Brain microvascular endothelial cell (primary cell): ENCODE measurements around the gene CD2BP2.

Experiments used
- DNase-seq: peaks from one replicate; pipeline ENCODE4 v3.0.0-alpha.2; 2020
- H3K27ac ChIP-seq: fragments of 250-450 bp; sonication (Bioruptor Pico); 2 replicates; pipeline ENCODE4 v1.5.1; 2020; ENCODE audit warnings: mild to moderate bottlenecking, moderate library complexity
- H3K27me3 ChIP-seq: fragments of 250-450 bp; sonication (Bioruptor Pico); replicated peaks from 2 replicates; pipeline ENCODE4 v1.5.1; 2020; ENCODE audit warnings: mild to moderate bottlenecking
- H3K36me3 ChIP-seq: fragments of 250-450 bp; sonication (Bioruptor Pico); replicated peaks from 2 replicates; pipeline ENCODE4 v1.5.1; 2020; ENCODE audit warnings: mild to moderate bottlenecking
- H3K4me3 ChIP-seq: 2 replicates; pipeline ENCODE4 v1.5.1; 2011; ENCODE audit warnings: low read depth, mild to moderate bottlenecking, control low read depth, low read length, moderate library complexity
- in situ Hi-C: cut with HindIII; loops from 2 replicates; pipeline ENCODE4 v1.10.0; 2017; ENCODE audit warnings: low sequenced_read_pairs, low pct_ligation_motif_present
- TF ChIP-seq, protein P1 (sequence below): IDR thresholded peaks from 2 replicates; pipeline ENCODE4 v1.5.1; 2011; ENCODE audit warnings: low read depth, mild to moderate bottlenecking, moderate library complexity, low read length, control low read depth, inconsistent platforms; ENCODE audit errors: missing control alignments

The CD2BP2 gene

GRCh38 chr16:30394592-30395154 lies 39.6 kb upstream of the CD2BP2 start:
- TF ChIP-seq, protein P1, sequence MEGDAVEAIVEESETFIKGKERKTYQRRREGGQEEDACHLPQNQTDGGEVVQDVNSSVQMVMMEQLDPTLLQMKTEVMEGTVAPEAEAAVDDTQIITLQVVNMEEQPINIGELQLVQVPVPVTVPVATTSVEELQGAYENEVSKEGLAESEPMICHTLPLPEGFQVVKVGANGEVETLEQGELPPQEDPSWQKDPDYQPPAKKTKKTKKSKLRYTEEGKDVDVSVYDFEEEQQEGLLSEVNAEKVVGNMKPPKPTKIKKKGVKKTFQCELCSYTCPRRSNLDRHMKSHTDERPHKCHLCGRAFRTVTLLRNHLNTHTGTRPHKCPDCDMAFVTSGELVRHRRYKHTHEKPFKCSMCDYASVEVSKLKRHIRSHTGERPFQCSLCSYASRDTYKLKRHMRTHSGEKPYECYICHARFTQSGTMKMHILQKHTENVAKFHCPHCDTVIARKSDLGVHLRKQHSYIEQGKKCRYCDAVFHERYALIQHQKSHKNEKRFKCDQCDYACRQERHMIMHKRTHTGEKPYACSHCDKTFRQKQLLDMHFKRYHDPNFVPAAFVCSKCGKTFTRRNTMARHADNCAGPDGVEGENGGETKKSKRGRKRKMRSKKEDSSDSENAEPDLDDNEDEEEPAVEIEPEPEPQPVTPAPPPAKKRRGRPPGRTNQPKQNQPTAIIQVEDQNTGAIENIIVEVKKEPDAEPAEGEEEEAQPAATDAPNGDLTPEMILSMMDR, result no peak
- Histone ChIP-seq H3K27me3 (no peaks in the 10 kb centered on the region), H3K4me3 (peak overlapping the region; percentile 77), H3K27ac (peak overlapping the region; percentile 73), H3K36me3 (peaks cover 5% of the 10 kb centered on the region)
- in situ Hi-C loops, result no loop called here
- peak; percentile 52 for DNase-seq

- DNase-seq, result no peak
- no peak overlapping the region for H3K4me3 ChIP-seq
- TF ChIP-seq, protein P1, result no peak
- H3K27me3 ChIP-seq, result no peaks in the 10 kb centered on the region
- in situ Hi-C loops, result no loop called here
- H3K27ac ChIP-seq, result no peak overlapping the region
- no peaks in the 10 kb centered on the region for H3K36me3 ChIP-seq
These were observed 28.4 kb upstream of the CD2BP2 start for GRCh38 chr16:30383521-30383920.

DNA sequence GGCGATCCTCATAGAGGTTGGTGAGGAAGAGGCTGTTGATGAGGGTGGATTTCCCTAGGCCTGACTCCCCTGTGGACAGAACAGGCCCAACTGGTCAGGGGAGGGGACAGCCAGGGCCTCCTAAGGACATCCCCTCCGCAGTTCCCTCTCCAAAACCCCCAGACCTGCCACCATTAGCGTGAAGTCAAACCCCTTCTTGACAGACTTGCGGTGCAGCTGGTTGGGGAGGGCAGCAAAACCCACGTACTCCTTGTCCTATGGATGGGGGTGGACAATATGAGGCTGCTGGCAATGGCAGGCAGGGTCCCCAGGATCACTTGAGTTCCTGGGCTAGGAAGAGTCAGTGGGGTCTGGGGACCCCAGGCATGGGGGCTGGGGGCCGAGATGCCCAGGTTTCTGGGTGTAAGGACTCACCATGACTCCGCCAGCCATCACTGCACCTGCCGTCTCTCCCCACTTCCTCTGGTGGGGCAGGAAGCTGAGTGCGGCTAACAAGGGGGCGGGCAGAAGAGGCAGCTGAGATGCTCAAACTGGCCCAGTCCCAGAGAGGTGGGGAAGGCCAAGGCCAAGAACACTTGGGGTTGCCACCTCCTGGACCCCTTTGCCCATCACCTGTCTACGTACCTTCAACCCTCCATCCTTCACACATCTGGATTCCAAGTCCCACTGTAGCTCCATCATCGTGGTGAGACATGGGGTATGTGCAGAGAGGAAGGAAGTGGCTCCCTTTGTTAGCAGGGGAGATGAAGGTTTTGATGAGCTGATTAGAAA lies 27.2 kb upstream of the CD2BP2 start, which contains the start of gene SEPTIN1:
Gene SEPTIN1, minus strand, starts transcription at position 451 of the 771 bp plus-strand sequence. Its CDS starts 19 bp downstream, at position 432.
- Histone ChIP-seq H3K4me3 (no peak within 1 kb of the TSS), H3K36me3 (no peaks in the 10 kb centered on the region), H3K27ac (no peak within 1 kb of the TSS), H3K27me3 (no peaks in the 10 kb centered on the region)
- DNase-seq, result no peak
- in situ Hi-C loops, result no loop called here
- TF ChIP-seq, protein P1, result no peak

DNA sequence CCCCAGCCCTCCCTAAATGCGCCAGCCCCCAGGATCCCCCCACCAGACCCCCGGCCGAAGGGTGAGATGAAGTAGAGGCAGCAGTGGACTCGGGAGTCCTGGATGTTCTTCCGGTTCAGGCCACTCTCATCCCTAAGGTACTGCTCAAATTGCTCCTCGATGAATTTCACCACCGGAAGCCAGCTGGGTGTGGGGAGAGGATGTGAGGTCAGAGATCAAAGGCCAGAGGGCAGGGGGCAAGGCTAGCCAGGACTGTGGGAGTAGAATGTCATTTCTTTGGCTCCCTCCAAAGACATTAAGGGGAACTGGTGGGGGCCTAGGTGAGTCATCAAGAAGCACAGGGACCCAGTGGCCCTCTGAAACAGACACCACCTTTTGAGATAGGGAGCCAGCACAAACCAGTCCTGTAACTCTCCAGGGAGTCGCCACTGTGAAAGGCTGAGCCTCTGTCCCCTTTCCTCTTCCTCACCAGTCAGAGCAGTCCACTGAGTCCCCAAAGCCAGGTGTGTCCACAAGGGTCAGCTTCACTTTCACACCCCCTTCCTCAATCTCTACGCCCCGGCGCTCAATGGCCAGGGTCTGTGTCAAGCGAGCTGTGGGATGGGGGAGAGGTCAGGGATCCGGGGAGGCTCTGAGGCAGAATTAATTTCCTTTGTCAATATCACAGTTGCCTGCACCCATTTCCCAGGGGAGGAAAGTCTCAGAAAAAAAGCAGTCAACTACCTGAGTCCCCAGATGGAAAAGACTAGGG lies 26.4 kb upstream of the CD2BP2 start:
- Histone ChIP-seq H3K27ac (no peak overlapping the region), H3K4me3 (no peak overlapping the region), H3K36me3 (no peaks in the 10 kb centered on the region), H3K27me3 (no peaks in the 10 kb centered on the region)
- DNase-seq, result no peak
- TF ChIP-seq, protein P1, result no peak
- in situ Hi-C loops, result no loop called here

GRCh38 chr16:30380803-30381208 lies 25.7 kb upstream of the CD2BP2 start:
- no peak overlapping the region for H3K4me3 ChIP-seq
- no peak for DNase-seq
- in situ Hi-C loops, result no loop called here
- H3K27ac ChIP-seq, result no peak overlapping the region
- no peaks in the 10 kb centered on the region for H3K27me3 ChIP-seq
- TF ChIP-seq, protein P1, result no peak
- H3K36me3 ChIP-seq, result no peaks in the 10 kb centered on the region
